T-helper 2 cell treated with Interferon-gamma antibody and Interleukin-4, amounts not matched to agents 100 ng/mL and 5 ng/mL, for 36 hours (primary cell): Measurements from ENCODE around the gene CD46. TPM values are rescaled to one million over a fixed set of nuclear protein-coding genes. Genes with fewer than 3 reads are reported as not detected.

Experiments
- intact Hi-C: fragments of 100-400 bp; cut with micrococcal nuclease; formaldehyde crosslinking; loops from one replicate; pipeline ENCODE4 v1.15.1; 2023
- total RNA-seq: library from RNA; stranded (reverse); gene quantifications from 2 replicates; pipeline ENCODE4 v1.2.3, GENCODE V29; 2022

Gene CD46
- total RNA-seq, 1 donor from 2014 or later: 105 TPM

DNA sequence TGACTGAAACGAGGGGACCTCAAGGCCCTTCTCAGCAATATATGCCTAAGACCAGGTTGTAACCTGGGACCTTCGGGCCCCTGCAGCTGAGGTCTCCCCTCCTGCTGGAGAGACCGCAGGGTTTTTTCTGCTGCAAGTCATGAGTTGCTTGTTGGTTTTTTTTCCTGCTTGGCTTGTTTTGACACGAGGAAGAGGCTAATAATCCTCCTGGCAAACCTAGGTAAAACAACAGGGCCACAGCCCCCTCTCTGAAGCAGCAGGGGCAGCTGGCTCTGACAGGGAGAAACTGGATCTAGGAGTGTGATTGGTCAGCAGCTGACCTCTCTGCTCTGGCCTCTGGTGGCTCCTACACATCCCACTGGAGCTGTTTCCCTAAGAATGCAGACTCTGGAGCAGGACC, 90.0 kb downstream of the CD46 start:
- intact Hi-C loops: no loop called here

DNA sequence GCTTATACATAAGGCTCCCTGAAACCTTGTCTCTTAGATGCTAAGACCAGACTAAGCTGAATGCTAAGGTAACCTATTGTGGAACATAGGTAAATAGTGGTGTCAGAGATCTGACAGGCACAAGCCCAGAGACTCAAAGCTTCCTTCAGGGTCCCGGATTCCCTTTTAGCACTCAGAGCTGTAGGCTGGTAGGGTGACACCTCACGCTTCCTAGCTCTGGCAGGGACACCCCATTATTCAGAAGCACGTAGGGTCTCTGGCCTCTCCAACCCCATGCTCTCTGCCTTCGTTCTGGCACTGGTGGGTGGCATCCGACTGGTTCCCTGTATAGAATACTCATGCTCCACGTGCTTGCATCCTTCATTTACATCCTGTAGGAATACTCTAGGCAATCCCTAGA, 90.7 kb downstream of the CD46 start:
- intact Hi-C loops: no loop called here

DNA sequence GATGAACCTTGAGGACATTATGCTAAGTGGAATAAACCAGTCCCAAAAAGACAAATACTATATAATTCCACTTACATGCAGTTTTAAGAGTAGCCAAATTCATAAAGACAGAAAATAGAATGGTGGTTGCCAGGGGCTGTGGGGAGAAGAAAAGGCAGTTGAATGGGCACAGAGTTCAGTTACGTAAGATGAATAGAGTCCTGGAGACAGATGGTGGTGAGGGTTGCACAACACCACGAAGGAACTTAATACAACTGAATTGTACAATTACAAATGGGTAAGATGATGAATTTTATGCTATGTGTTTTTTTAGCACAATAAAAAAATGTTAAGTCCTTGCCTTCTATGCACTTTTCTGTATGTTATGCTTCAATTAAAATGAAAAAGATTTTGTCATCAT, 92.5 kb downstream of the CD46 start:
- intact Hi-C loops: no loop called here

Other genes with a start within 250 kb of the CD46 start
- gene CR1L, start 106.9 kb upstream of the CD46 start, total RNA-seq: not detected in 2 replicates
- gene CD34, start 159.1 kb downstream of the CD46 start, total RNA-seq: 0.02 and 0.05 TPM in 2 replicates